Measurements from ENCODE around the gene DUSP22. TPM values are rescaled to one million over a fixed set of nuclear protein-coding genes. Genes with fewer than 3 reads are reported as not detected.

DUSP22 gene
- total and polyA plus RNA-seq, 2 of the 8 experiments (the other 6 are each of a cell fraction or from before 2014, with no cell fraction given): 15.5 to 32.4 TPM

GRCh38 chr6:315226-315625 is 22.9 kb downstream of the DUSP22 start:
- 81% methylated on average over 6 of the region's 6 CpGs; no CpG with 5 or more reads in 1 of the 2 experiments for WGBS, 2 experiments (ENCODE audit: extremely low coverage in 1 of 2, insufficient coverage in 1 of 2, insufficient read length in 1 of 2, insufficient replicate concordance in 2 of 2, low coverage in 1 of 2, low lambda C conversion rate in 2 of 2, missing lambda C conversion rate in 1 of 2)
- Histone ChIP-seq H2BK120ac (replicated peaks; ENCODE audit: low read depth, low read length) (no peak overlapping the region), H3K4me3 (ENCODE audit: extremely low read depth in 1 of 4, insufficient read depth in 2 of 4, low read depth in 3 of 4, low read length in 4 of 4) (no peak overlapping the region), H3K23me2 (ENCODE audit: low read depth, low read length) (no peaks in the 10 kb centered on the region), H2AFZ (ENCODE audit: low read length) (no peak overlapping the region), H2BK15ac (ENCODE audit: low read length) (no peak overlapping the region), H3K4ac (replicated peaks; ENCODE audit: insufficient read length, low read depth, low read length) (no peak overlapping the region), H3K9ac (replicated peaks in 1 of 4; ENCODE audit: extremely low read depth in 1 of 4, low read depth in 3 of 4, low read length in 3 of 4) (no peak overlapping the region), H2BK5ac (ENCODE audit: low read depth, low read length) (no peak overlapping the region), H3K27me3 (replicated peaks in 1 of 4; ENCODE audit: control insufficient read depth in 3 of 4, extremely low read depth in 1 of 4, insufficient read depth in 3 of 4, low read length in 3 of 4) (no peaks in the 10 kb centered on the region; a peak in 1 of 7 replicates), H3K4me2 (ENCODE audit: insufficient read depth in 1 of 2, low read depth in 2 of 2, low read length in 2 of 2) (no peak overlapping the region), H3K18ac (ENCODE audit: extremely low read depth, low read length) (no peak overlapping the region), H3K36me3 (ENCODE audit: control insufficient read depth in 2 of 4, insufficient read depth in 4 of 4, low read length in 3 of 4) (no peaks in the 10 kb centered on the region), H3K56ac (replicated peaks; ENCODE audit: insufficient read length, low read depth, low read length) (no peak overlapping the region), H3K14ac (ENCODE audit: insufficient read length) (no peak overlapping the region), H3K79me2 (ENCODE audit: control insufficient read depth in 1 of 2, insufficient read depth in 2 of 2, low read length in 2 of 2) (no peaks in the 10 kb centered on the region), H4K91ac (replicated peaks; ENCODE audit: insufficient read length, low read length) (no peak overlapping the region), H4K20me1 (replicated peaks in 1 of 2; ENCODE audit: control insufficient read depth in 1 of 2, insufficient read depth in 2 of 2, low read length in 2 of 2) (no peaks in the 10 kb centered on the region), H3K9me3 (ENCODE audit: insufficient read depth in 2 of 2, low read depth in 1 of 2, low read length in 1 of 2) (peaks cover 26 to 74% of the 10 kb centered on the region in 2 experiments), H3K4me1 (replicated peaks in 1 of 4; ENCODE audit: control insufficient read depth in 3 of 4, insufficient read depth in 4 of 4, low read length in 3 of 4) (peaks cover 0 to 4% (median 3%) of the 10 kb centered on the region in 4 experiments; a peak in 5 of 7 replicates), H2BK12ac (ENCODE audit: low read depth, low read length) (no peak overlapping the region), H2AK5ac (ENCODE audit: low read depth, low read length) (no peak overlapping the region), H4K5ac (ENCODE audit: insufficient read length, low read depth, low read length) (no peak overlapping the region), H3K27ac (ENCODE audit: low read depth, low read length) (no peak overlapping the region), H4K8ac (ENCODE audit: extremely low read depth, insufficient read depth, low read length) (no peak overlapping the region), H2BK20ac (ENCODE audit: low read length) (no peak overlapping the region), H3K23ac (ENCODE audit: insufficient read length) (no peak overlapping the region), H3K79me1 (ENCODE audit: low read depth, low read length) (no peaks in the 10 kb centered on the region)
- CTCF ChIA-PET (ENCODE audit: partially characterized antibody): interaction anchor here (0.6 to 4.0 kb wide), 10 partner anchors 8 to 125 kb away, joined by 3 to 34 read pairs (median 3); no protein-coding TSS in a partner anchor
- FAIRE-seq: no peak
- POLR2A ChIA-PET (ENCODE audit: partially characterized antibody): no interaction called here
- no peak for DNase-seq (ENCODE audit: low read depth in 1 of 2, low spot score in 2 of 2)
- TF ChIP-seq JUND (IDR thresholded peaks at IDR 0.05; ENCODE audit: low read length) (no peak), CEBPB (IDR thresholded peaks at IDR 0.05; ENCODE audit: low read depth, low read length) (no peak), MAFK (IDR thresholded peaks at IDR 0.05; ENCODE audit: low read depth, low read length) (no peak), TAF7 (optimal IDR thresholded peaks at IDR 0.05; ENCODE audit: borderline replicate concordance, low read depth, low read length) (no peak)
